ENCODE measurements around the gene TNFAIP6.
"Not testable (repeated sequence)": the region's sequence is repeated elsewhere in the genome, so short reads cannot be mapped to it uniquely, and the experiment has no call there.

TNFAIP6 gene

GRCh38 chr2:151357359-151357758 is at the start of gene TNFAIP6:
TSS of gene TNFAIP6 (plus strand) at chr2:151357592. CDS start at chr2:151357667, 75 bp downstream.
- no peak for DNase-seq

- not testable (repeated sequence) for DNase-seq
These were observed 47.1 kb upstream of the TNFAIP6 start for GRCh38 chr2:151310313-151310712.

- DNase-seq = not testable (repeated sequence)
These were observed 45.0 kb upstream of the TNFAIP6 start for GRCh38 chr2:151312440-151312839.

- DNase-seq = no peak
These were observed 42.0 kb upstream of the TNFAIP6 start for GRCh38 chr2:151315381-151315903.

GRCh38 chr2:151325581-151326095 is 31.8 kb upstream of the TNFAIP6 start:
- DNase-seq = no peak

GRCh38 chr2:151326554-151326953 is 30.8 kb upstream of the TNFAIP6 start:
- no peak for DNase-seq

GRCh38 chr2:151329998-151330397 is 27.4 kb upstream of the TNFAIP6 start:
- no peak for DNase-seq

- no peak for DNase-seq
These were observed 24.3 kb upstream of the TNFAIP6 start for GRCh38 chr2:151333083-151333482.

- no peak for DNase-seq
These were observed 23.1 kb upstream of the TNFAIP6 start for GRCh38 chr2:151334082-151334815.

GRCh38 chr2:151336863-151337371 is 20.5 kb upstream of the TNFAIP6 start:
- DNase-seq = no peak

- DNase-seq = no peak
These were observed 19.7 kb upstream of the TNFAIP6 start for GRCh38 chr2:151337643-151338042.

GRCh38 chr2:151338115-151338514 is 19.3 kb upstream of the TNFAIP6 start:
- DNase-seq = no peak

- no peak for DNase-seq
These were observed 14.3 kb upstream of the TNFAIP6 start for GRCh38 chr2:151343073-151343472.

GRCh38 chr2:151344191-151344590 is 13.2 kb upstream of the TNFAIP6 start:
- DNase-seq = not testable (repeated sequence)

- DNase-seq = no peak
These were observed 12.5 kb upstream of the TNFAIP6 start for GRCh38 chr2:151344906-151345305.

- no peak for DNase-seq
These were observed 10.1 kb upstream of the TNFAIP6 start for GRCh38 chr2:151347294-151347693.

- no peak for DNase-seq
These were observed 9.5 kb upstream of the TNFAIP6 start for GRCh38 chr2:151347906-151348305.

- DNase-seq = no peak
These were observed 6.7 kb upstream of the TNFAIP6 start for GRCh38 chr2:151350579-151351195.

GRCh38 chr2:151353995-151354394 is 3.4 kb upstream of the TNFAIP6 start:
- no peak for DNase-seq

- DNase-seq = no peak
These were observed 2.6 kb upstream of the TNFAIP6 start for GRCh38 chr2:151354807-151355206.

GRCh38 chr2:151358166-151358970 is 976 bp downstream of the TNFAIP6 start:
- DNase-seq = no peak

- no peak for DNase-seq
These were observed 2.5 kb downstream of the TNFAIP6 start for GRCh38 chr2:151359768-151360461.
